ENCODE data around the gene CCDC170.

CCDC170 gene

DNA sequence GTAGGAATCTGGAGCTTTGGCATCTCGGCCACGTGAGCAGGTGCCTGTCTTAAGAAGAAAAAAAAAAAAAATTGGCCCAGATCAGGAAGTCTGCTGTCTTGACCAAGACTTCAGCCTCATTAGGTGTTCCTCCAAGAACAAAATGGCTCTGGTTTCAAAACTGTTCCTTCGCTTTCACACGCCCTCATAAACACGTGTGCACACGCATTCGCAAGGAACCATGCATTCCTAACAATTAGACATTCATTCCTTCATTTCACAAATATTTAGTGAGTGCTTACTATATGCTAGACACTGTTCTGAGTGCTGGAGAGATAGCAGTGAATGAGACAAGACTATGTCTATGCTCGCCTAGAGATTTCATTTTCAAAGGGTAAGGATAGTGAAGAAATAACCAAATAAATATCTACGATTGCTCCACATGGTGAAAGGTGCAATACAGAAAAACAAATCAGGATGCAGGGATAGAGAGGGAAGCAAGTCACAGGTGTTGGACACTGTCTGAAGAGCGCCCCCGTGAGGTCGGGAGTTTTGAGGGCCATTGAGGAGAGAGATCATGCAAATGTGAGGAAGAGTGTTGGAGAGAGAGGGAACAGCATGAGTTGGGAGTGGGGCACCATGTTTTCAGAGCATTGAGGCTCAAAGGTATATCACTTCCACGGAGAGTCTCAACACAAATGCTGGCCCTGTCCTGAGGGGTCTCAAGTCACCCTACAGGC lies 53.3 kb downstream of the CCDC170 start:
- DNase-seq (ENCODE audit: low read depth in 3 of 3) = no peak

DNA sequence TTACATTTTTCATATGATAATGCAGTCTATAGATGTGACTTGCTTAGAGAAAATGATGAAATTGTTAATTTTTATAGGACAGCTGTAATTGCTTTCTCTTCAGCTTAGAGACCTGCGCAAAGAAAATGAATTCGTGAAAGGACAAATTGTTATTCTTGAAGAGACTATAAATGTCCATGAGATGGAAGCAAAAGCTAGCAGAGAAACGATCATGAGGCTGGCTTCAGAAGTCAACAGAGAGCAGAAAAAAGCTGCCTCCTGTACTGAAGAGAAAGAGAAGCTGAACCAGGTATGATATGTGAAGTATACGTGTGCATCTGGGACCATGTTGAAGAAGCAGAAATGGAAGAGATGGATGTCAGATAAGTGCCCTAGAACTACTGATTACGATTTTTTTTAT lies 54.4 kb downstream of the CCDC170 start:
- no peak for DNase-seq (ENCODE audit: low read depth in 3 of 3)

DNA sequence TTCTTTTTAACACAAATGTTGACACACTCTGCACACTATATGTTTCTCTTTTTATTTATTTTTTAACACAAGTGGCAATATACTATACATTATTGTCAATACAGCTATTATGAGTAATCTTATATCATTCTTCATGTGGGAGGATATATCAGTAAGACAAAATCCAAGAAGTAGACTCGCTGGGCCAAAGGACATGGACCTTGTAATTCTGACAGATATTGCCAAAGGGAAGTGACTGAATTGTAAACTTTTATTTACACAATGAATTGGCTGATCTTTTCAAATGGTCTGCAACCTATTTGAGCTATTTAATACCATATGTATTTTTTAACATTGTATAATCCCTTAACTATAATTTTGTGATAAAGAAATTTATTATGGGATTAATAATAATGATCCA lies 56.0 kb downstream of the CCDC170 start:
- DNase-seq (ENCODE audit: low read depth in 3 of 3) = no peak

DNA sequence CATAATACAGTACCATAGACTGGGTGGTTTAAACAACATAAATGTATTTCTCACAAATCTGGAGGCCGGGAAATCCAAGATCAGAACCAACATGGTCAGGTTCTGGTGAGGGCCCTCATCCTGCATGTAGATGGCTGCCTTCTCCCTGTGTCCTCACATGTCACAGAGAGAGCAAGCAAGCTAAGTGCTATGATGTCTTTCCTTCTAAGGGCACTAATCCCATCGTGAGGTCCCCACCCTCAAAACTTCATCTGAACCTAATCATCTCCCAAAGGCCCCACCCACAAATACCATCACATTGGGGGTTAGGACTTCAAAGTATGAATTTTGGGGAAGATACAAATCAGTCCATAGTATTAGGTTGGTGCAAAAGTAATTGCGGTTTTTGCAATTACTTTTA lies 56.8 kb downstream of the CCDC170 start:
- DNase-seq (ENCODE audit: low read depth in 3 of 3) = no peak

DNA sequence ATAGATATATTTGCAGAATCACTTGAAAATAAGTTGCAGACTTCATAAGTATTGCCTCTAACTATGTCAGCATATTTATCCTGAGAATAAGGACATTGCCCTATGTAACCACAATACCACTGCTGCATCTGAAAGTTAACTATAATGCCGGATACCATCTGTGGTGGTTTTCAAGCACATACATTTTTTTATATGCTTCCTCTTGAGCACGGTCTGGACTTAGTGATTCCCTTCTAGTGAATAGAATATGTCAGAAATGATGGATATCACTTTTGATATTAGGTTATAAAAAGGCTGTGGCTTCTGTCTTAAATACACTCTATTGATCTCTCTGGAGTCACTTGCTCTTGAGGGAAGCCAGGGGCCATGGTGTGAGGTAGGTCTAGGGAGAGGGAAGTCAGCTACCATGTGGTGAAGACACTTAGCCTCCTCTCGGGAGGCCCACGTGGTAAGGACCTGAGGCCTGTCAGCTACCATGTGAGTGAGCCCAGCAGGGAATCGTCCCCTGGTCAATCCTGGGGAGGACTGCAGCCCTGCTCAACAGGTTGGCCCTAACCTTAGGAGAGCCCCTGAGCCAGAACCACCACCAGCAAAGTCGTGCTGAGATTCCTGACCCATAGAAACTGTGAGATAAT lies 57.5 kb downstream of the CCDC170 start:
- DNase-seq (ENCODE audit: low read depth in 3 of 3) = no peak

DNA sequence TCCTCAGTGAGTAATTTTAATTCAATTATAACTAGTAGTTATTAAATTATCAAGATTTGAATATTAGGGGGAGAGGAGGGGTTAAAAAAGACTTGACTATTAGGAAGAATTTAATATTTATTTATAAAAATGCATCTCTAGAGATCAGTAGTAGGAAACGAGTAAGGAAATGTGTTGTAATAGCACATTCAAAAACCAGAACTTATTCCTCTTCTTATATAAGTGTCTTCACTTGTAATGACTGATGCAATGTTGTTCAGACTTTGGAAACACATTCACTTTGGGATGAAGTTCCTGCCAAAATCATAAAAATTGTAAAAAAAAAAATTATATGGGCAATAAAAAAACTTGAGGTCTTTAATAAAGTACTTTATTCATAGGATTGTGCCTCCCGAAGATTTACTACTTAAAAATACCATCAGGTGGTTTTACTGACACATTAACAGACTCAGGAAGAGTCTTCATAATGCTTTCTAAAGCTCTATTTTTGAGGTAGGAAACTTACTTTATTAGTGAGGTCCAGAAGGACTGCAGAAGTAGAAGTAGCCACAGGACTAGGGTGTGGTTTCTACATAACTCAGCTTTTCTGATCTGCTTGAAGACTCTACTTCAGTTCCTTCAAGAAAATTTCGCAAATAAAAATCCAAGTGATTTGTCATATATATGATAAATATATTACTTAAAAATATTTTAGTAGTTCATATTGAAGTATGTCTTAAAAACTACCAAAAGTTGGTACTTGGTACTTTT lies 59.8 kb downstream of the CCDC170 start:
- no peak for DNase-seq (ENCODE audit: low read depth in 3 of 3)

DNA sequence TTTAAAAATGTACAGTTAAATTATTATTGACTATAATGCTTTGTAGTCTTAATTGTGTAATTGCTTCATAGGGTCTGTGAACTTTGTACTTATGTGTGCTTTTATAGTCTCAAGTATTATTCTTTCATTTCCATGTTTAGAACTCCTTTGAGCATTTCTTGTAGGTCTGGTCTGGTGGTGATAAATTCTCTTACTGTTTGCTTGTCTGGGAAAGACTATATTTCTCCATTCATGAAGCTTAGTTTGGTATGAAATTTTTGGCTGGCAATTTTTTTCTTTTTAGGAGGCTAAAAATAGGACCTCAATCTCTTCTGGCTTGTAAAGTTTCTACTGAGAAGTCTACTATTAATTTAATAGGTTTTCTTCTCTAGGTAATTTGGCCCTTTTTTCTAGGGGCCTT lies 67.4 kb downstream of the CCDC170 start:
- no peak for DNase-seq (ENCODE audit: low read depth in 3 of 3)

DNA sequence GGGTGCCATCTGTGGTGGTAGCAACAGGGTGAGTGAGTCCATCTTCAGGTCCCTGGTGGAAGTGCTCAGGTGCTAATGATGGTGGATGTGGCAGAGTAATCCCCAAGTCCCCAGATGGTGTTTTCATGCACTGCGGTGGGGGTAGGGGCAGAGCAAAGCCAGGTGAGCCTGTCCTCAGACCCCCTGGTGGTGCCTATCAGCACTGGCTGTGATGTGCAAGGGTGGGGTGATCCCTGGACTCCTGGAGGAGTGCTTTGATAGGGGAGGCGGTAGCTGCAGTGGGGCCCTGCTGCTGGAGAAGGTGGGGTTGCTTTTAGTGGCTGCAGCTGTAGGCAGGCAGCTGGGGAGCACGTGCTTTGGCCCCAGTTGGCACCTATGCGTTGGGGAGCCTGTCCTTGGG lies 70.8 kb downstream of the CCDC170 start:
- DNase-seq (ENCODE audit: low read depth in 3 of 3) = no peak

DNA sequence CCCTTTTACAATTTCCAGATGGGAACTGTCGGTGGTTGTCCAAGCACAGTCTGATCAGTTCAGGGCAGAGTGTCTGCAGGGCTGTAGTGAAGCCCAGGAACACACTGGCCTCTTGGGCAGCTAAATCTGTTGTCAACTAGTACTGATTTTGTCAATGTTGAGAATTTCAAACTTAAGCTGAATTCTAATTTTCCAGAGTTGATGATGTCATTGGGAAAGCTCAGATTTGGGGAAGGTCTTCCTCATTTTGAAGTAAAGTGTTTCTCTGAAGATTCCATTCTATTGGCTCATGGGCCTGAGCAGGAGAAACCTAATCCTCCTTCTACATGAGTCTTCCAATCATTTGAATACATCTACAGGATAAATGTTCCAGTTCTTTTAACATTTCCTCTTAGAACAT lies 72.1 kb downstream of the CCDC170 start:
- DNase-seq (ENCODE audit: low read depth in 3 of 3) = no peak

DNA sequence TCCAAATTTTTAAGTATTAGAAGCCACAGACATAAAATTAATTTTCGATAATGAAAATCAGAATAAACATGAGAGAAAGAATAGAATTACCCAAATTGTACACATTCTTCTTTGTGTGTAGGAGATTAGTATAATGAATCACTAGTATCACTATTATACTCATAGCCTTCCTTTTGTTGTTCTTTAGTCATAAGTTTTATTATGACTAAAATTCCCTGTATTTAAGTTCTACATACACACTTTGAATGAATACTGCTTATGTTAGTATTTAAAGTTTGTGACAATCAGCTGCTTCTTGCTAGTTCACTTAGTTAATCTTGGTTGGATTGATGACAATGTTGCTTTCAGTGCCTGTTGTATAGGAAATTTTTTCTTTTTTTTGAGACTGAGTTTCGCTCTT lies 72.7 kb downstream of the CCDC170 start:
- no peak for DNase-seq (ENCODE audit: low read depth in 3 of 3)

DNA sequence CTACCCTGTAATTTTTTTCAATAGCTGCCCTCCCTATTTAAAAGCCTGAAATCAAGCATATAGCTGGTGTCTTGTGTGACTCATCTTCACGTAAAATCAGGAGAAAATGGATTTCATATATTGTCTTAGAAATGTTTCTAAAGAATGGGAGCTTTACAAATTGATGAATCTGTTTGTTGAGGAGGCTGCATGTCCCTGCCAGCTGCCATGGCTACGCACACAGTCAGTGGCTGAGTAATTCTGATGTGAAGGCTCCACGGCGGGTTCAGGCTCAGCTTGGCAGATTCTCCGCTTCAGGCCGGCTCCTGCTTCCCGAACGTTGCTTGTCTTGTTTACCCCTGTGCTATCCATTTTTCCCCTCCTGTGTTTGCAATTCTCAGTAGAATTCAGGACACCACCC lies 82.8 kb downstream of the CCDC170 start:
- no peak for DNase-seq (ENCODE audit: low read depth in 3 of 3)

DNA sequence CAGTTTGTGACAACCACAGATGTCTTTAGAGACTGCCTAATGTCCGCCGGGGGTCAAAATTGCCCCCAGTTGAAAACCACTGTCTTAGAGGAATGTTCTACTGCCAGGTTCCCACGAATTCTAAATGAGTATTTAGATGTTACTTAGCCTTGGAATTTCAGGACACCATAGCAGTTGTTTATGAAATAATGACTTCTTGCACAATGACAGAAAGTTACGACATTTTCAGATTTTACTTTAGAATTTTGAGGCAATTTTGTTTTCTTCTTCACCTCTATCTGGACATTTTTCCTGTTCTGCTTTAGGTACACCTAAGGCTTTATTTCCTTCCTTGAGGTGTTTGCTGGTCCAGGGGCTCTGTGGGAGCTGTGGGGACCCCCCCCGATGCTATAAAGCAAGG lies 83.4 kb downstream of the CCDC170 start:
- no peak for DNase-seq (ENCODE audit: low read depth in 3 of 3)

DNA sequence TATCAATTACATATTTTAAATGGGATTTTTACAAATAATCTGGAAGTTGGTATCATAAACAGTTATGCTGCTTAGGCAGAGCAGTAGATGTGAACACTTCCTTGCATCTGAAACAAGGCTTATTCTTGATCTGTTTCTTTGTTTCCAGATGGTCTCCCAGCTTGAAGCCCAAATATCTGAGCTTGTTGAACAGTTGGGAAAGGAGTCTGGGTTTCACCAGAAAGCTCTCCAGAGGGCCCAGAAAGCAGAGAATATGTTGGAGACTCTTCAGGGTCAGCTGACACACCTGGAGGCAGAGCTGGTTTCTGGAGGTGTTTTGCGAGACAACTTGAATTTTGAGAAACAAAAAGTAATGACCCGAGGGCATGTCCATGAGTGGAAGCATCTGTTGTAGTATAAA lies 91.9 kb downstream of the CCDC170 start:
- DNase-seq (ENCODE audit: low read depth in 3 of 3) = no peak

DNA sequence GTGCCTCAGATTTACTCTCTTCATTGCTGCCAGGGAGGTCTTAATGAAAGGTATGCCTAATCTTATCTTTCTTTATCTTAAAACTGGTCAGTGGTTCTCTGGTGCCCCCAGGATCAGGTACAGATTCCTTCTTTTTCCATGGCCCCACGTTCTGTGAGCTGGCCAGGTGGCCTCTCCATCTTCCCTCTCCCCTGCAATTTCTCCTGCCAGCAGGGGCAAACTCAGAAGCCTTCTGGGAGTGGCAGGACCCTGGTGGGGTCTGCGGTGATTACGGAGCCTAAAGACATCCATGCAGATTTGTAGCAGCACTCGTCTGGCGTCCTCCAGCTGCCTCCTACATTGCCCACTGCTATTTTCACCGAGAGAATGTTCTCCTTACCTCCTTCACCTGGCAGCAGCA lies 95.8 kb downstream of the CCDC170 start:
- DNase-seq (ENCODE audit: low read depth in 3 of 3) = no peak

DNA sequence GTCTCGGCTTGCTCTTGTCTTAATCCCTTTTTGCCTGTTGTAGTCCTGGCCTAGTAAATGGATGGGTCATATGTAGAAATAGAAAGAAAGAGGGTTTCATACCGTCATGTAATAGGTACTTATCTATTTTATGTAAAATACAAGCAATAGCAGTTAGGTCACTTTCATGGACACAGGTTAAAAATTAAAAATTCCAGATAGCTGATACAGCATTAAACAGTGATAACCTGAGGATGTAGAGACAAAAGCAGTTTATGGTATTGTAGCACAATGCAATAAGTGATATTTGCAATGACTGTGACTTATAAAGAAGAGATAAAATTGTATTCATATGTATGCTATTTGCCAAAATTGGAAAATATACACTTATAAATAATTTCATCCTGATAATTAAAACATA lies 96.9 kb downstream of the CCDC170 start:
- no peak for DNase-seq (ENCODE audit: low read depth in 3 of 3)

DNA sequence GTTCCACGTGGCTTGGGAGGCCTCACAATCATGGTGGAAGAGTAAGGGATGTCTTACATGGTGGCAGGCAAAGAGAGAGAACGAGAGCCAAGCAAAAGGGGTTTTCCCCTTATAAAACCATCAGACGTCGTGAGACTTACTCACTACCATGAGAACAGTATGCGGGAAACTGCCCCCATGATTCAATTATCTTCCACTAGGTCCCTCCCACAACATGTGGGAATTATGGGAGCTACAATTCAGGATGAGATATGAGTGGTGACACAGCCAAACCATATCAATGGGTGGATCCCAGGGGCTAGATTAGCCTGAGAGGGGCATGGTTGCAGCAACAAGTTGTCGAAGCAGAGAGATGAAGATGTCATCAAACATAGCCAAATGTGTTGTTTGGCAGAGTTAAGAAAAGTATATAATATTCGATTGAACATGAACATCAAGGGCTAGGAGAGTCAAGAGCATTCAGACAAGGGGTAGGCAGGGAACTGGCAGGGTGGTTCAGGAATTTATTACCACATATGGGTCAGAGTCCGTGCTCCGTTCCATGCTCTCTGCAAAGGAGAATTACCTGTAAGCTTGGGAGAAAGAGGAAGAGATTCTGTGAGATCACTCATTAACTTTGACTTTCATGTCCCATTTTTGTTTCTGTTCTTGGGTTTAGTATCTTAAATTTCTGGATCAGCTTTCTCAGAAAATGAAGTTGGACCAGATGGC lies 98.8 kb downstream of the CCDC170 start:
- no peak for DNase-seq (ENCODE audit: low read depth in 3 of 3)

DNA sequence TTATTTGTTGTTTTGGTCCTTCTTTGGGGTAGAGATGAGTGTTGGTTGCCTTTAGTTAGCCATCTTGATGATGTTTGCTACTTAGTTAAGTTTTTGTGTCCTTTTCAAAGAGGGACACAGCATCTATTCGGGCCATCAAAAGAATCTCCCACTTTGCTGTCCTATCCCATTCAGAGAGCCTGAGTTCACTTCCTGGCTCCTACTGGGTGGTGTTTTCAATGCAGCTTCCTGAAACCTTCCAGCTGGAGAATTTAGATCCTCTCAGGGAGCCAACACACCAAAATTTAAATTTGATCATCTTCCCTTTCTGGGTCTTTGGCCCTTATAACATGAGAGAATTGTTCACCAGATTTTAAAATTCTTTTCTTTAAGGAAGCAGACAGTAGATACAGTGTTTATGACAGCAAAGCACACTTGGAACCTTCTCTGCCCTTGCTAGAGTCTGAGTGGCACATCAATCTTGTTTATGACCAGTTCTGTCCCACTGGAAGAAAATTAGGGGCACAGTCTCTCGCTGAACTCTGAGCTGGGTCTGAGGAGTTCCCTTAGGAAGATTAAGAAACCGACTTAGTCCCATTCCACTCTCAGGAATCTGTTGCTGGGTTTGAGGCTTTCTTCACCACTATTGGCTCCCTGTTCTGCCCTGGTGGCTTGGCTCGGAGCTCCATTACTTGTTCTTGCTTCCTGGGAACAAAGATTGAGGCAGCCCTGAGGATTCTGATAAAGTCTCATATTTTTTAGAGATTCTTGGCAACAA lies 115.5 kb downstream of the CCDC170 start:
- no peak for DNase-seq (ENCODE audit: low read depth in 3 of 3)

DNA sequence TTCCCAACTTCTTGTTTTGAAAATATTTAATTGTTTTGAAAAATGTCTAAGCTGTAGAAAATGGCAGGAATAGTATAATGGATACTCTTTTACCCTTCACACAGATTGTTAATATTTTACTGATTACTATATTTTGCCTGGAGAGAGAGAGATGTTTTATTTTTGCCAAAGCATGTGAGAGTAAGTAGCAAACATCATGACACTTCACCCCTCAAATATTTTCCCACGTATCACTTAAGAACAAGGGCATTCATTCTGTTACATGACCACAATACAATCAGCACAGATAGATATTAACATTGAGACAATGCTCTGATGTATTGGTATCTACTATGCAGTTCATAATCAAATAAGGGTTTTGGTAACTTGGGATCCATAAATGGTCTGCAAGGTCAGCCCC lies 116.5 kb downstream of the CCDC170 start:
- no peak for DNase-seq (ENCODE audit: low read depth in 3 of 3)

DNA sequence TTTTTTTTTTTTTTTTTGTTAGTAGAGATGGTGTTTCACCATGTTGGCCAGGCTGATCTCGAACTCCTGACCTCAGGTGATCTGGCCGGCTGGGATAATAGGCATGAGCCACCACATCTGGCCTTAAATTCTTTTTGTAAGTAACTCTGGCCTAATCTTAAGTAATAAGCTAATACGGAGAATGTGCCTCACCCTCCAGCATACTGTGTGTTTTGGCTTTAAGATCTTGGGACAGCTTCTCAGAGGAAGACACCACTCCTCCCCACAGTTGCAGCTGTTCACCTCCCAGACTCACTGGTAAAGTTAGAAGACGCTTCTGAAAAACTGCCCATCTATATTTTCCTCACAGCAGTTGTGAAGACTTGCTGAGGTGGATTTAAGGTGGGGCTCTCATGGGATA lies 120.8 kb downstream of the CCDC170 start:
- no peak for DNase-seq (ENCODE audit: low read depth in 3 of 3)

DNA sequence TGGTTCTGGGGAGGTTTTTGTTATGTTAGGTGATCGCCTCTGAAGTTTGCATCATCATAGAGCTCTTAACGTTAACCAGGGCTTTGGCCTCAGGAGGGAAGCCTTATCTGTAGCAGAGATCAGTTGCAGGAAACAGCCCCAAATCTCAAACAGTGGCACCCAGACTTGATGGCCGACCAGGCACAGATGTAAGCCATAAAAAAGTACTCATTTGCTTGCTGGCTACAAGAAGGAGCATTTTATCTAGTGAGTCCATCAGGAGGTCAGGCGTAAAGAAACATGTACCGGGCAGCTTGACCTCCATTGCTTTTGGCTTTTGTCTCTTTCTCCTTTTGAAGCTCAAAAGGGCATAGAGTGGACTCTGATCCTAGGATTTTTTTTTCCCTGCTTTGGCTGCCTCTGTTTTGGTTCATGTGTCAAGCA lies 122.3 kb downstream of the CCDC170 start:
- DNase-seq (ENCODE audit: low read depth in 3 of 3) = no peak

DNA sequence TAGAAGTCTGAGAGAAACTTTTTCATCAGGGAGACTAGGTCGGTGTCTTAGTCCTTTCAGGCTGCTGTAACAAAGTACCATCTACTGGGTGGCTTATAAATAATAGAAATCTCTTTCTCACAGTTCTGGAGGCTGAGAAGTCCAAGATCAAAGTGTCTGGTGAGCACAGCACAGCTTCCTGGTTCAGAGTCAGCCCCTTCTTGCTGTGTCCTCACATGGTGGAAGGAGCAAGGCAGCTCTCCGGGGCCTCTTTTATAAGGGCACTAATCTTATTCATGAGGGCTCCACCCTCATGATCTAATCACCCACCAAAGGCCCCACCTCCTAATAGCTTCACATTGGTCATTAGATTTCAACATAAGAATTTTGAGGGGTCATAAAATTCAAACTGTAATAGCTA lies 122.8 kb downstream of the CCDC170 start:
- no peak for DNase-seq (ENCODE audit: low read depth in 3 of 3)

DNA sequence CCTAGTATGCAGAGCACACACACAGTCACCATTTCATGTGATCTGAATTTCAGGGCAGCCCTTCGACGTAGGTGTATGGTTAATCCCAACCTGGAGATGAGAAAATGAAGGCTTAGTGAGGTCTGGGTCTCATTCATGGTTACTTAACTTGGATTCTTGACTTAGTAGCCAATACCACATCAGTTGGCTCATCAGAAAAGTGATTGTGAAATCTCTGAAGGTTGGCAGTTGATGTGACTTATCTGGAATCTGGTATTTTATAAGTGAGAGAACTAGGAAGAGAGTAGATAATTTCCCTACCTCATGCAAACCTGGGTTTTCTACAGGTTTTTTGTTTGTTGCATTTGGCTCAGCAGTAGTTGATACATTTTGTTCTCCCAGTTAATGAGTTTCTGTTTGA lies 123.7 kb downstream of the CCDC170 start:
- no peak for DNase-seq (ENCODE audit: low read depth in 3 of 3)

Data from stimulated activated CD4-positive, alpha-beta T cell treated with anti-CD3 and anti-CD28 coated beads, TNF-alpha, amount 100 ng/mL, for 24 hours (primary cell).